Measurements from ENCODE around the gene PPP1R37. TPM values are rescaled to one million over a fixed set of nuclear protein-coding genes. Genes with fewer than 3 reads are reported as not detected.
A peak's percentile ranks its signal among the peaks of the same experiment; 100 is the strongest.

PPP1R37 gene
- total RNA-seq, 1 experiment from 2014 or later = 33.6 TPM

- TF ChIP-seq, protein P1, sequence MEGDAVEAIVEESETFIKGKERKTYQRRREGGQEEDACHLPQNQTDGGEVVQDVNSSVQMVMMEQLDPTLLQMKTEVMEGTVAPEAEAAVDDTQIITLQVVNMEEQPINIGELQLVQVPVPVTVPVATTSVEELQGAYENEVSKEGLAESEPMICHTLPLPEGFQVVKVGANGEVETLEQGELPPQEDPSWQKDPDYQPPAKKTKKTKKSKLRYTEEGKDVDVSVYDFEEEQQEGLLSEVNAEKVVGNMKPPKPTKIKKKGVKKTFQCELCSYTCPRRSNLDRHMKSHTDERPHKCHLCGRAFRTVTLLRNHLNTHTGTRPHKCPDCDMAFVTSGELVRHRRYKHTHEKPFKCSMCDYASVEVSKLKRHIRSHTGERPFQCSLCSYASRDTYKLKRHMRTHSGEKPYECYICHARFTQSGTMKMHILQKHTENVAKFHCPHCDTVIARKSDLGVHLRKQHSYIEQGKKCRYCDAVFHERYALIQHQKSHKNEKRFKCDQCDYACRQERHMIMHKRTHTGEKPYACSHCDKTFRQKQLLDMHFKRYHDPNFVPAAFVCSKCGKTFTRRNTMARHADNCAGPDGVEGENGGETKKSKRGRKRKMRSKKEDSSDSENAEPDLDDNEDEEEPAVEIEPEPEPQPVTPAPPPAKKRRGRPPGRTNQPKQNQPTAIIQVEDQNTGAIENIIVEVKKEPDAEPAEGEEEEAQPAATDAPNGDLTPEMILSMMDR (conservative IDR thresholded peaks at IDR 0.05) = no peak
- no CpG with 5 or more reads among the region's 81 CpGs for WGBS (ENCODE audit: extremely low coverage, insufficient read length, low lambda C conversion rate)
- Histone ChIP-seq H3K23me2 (ENCODE audit: insufficient read length, low read depth, low read length, poor library complexity, severe bottlenecking) (peaks cover 20% of the 10 kb centered on the region), H2BK5ac (ENCODE audit: insufficient read length, low read length) (no peak within 1 kb of the TSS), H4K8ac (replicated peaks; ENCODE audit: insufficient read length, low read depth, low read length) (no peak within 1 kb of the TSS), H4K20me1 (ENCODE audit: control insufficient read depth, insufficient read depth, insufficient read length) (no peaks in the 10 kb centered on the region), H2BK120ac (ENCODE audit: low read depth, low read length, poor library complexity, severe bottlenecking) (no peak within 1 kb of the TSS), H3K23ac (ENCODE audit: insufficient read length, low read depth, low read length) (no peak within 1 kb of the TSS), H2BK12ac (ENCODE audit: insufficient read length, low read depth, low read length) (no peak within 1 kb of the TSS), H2BK15ac (ENCODE audit: low read depth, low read length) (no peak within 1 kb of the TSS), H2BK20ac (ENCODE audit: low read depth, low read length, poor library complexity, severe bottlenecking) (no peak within 1 kb of the TSS), H3K56ac (ENCODE audit: insufficient read length, low read depth, low read length) (no peak within 1 kb of the TSS), H3K9ac (ENCODE audit: extremely low read depth, insufficient read length, low read length) (peak within 1 kb of the TSS; percentile 53), H3K14ac (ENCODE audit: insufficient read depth, low read length) (no peak within 1 kb of the TSS), H2AFZ (ENCODE audit: low read length) (no peak within 1 kb of the TSS), H3K18ac (ENCODE audit: insufficient read length, low read depth, low read length) (no peak within 1 kb of the TSS), H3K79me2 (ENCODE audit: insufficient read depth, low read length) (peaks cover 5% of the 10 kb centered on the region; the same call in 1 of the 2 replicates), H3K27me3 (ENCODE audit: insufficient read depth, low read length) (no peaks in the 10 kb centered on the region), H4K91ac (ENCODE audit: insufficient read length, low read depth, low read length) (no peak within 1 kb of the TSS), H3K4me1 (ENCODE audit: insufficient read depth, low read length) (peaks cover 10% of the 10 kb centered on the region; the same call in 1 of the 2 replicates), H2AK5ac (ENCODE audit: insufficient read length, low read length) (no peak within 1 kb of the TSS), H3K79me1 (ENCODE audit: insufficient read depth, low read depth, low read length, poor library complexity, severe bottlenecking) (no peaks in the 10 kb centered on the region), H4K5ac (ENCODE audit: insufficient read length, low read depth, low read length) (no peak within 1 kb of the TSS), H3K4ac (ENCODE audit: low read depth, low read length) (no peak within 1 kb of the TSS), H3K4me2 (ENCODE audit: insufficient read depth, insufficient read length, low read length) (peak within 1 kb of the TSS; percentile 79), H3K27ac (ENCODE audit: insufficient read length, low read depth, low read length) (no peak within 1 kb of the TSS), H3T11ph (ENCODE audit: low read length) (no peak within 1 kb of the TSS), H3K9me3 (ENCODE audit: control insufficient read depth, low read depth, low read length) (no peaks in the 10 kb centered on the region)
- peak; percentile 91 for DNase-seq
- peak within 1 kb of the TSS; percentile 95 to 97 (median 97) for H3K27ac Mint-ChIP-seq
- peaks cover 33 to 42% of the 10 kb centered on the region in 2 experiments for H3K4me1 Mint-ChIP-seq
- peak within 1 kb of the TSS; percentile 82 to 92 for H3K4me3 Mint-ChIP-seq
- peaks cover 7 to 27% (median 23%) of the 10 kb centered on the region in 3 experiments; a peak in 6 of 7 replicates for H3K36me3 Mint-ChIP-seq (ENCODE audit: insufficient read depth in 1 of 3, low read depth in 3 of 3)
- no peaks in the 10 kb centered on the region; a peak in 1 of 5 replicates for H3K9me3 Mint-ChIP-seq
- H3K27me3 Mint-ChIP-seq (ENCODE audit: low read depth) = no peaks in the 10 kb centered on the region
These were observed 16.7 kb upstream of the PPP1R37 start, which contains the start of gene ZNF296 for GRCh38 chr19:45076029-45076850. TSS of gene ZNF296 (minus strand) at chr19:45076478. CDS start at chr19:45076373, 105 bp downstream.

All from H9 (cell line).